HCT116 (cell line): ENCODE results near the gene C1QA. TPM values are rescaled to one million over a fixed set of nuclear protein-coding genes. Genes with fewer than 3 reads are reported as not detected.

Experiments
- ATAC-seq: fragments of 200-7000 bp; cut with Tn5 transposase; 2 replicates; pipeline ENCODE4 v1.9.1; 2020; ENCODE audit warnings: mild to moderate bottlenecking, moderate library complexity
- BruUV-seq: library from RNA; stranded (reverse); fragments of 400-500 nt; replicated peaks from 2 replicates; lab custom pipeline; 2021; lab: Mats Ljungman, UMichigan
- CTCF ChIA-PET: fragments of 300-600 bp; sonication (Branson Sonifier 250); formaldehyde crosslinking; loops from one replicate; lab custom pipeline; 2021; ENCODE audit warnings: antibody characterized with exemption; lab: Charles Lee
- POLR2A ChIA-PET: fragments of 300-600, 350-600 bp; sonication (Branson Sonifier 250); formaldehyde crosslinking; loops from one replicate; lab custom pipeline; 2021; ENCODE audit warnings: antibody characterized with exemption; lab: Charles Lee
- RAD21 ChIA-PET, 2 experiments: fragments of 300-600 bp; sonication (Branson Sonifier 250); formaldehyde crosslinking; loops; one replicate each; lab custom pipeline; 2023; ENCODE audit warnings: low total read pairs in 2 of 2; ENCODE audit not compliant: uncharacterized antibody in 2 of 2, unreplicated experiment in 2 of 2, low non-redundant PET in 1 of 2; lab: Charles Lee
- DNase-seq: peaks from one replicate; pipeline ENCODE4 v3.0.0-alpha.2; 2010; ENCODE audit warnings: low read depth, low spot score
- H2AFZ ChIP-seq: fragments of 200-600 bp; shearing (Covaris generic), sonication (generic); 2 replicates; pipeline ENCODE4 v1.6.1; 2017; ENCODE audit warnings: low read depth, mixed run types, mixed read lengths, antibody characterized with exemption, low read length; ENCODE audit not compliant: poor library complexity, severe bottlenecking
- H3K27ac ChIP-seq: 2 replicates; pipeline ENCODE4 v1.5.1; 2012; ENCODE audit warnings: low read depth, low read length
- H3K27me3 ChIP-seq: fragments of 200-600 bp; sonication (generic); 2 replicates; pipeline ENCODE4 v1.6.1; 2016; ENCODE audit warnings: mixed run types, low read length, mixed read lengths; ENCODE audit not compliant: insufficient read depth
- H3K36me3 ChIP-seq, 2 experiments: fragments of 200-500 bp in 1 of 2; fragments of 200-600 bp in 1 of 2; sonication (Bioruptor generic) in 1 of 2; sonication (generic) in 1 of 2; 2 replicates each; pipeline versions ENCODE4 v1.5.1 to v1.6.1; 2014 to 2016; ENCODE audit warnings: low read length in 2 of 2, inconsistent platforms in 1 of 2, mixed read lengths in 1 of 2, mixed run types in 1 of 2; ENCODE audit not compliant: insufficient read depth in 2 of 2, control insufficient read depth in 1 of 2
- H3K4me1 ChIP-seq, 2 experiments: fragments of 200-600 bp in 1 of 2; sonication (generic) in 1 of 2; 2 replicates each; pipeline versions ENCODE4 v1.5.1 to v1.6.1; 2012 to 2017; ENCODE audit warnings: low read length in 2 of 2, inconsistent platforms in 1 of 2, mild to moderate bottlenecking in 1 of 2, mixed read lengths in 1 of 2, mixed run types in 1 of 2, moderate library complexity in 1 of 2; ENCODE audit not compliant: insufficient read depth in 2 of 2, control insufficient read depth in 1 of 2
- H3K4me2 ChIP-seq: fragments of 200-600 bp; sonication (generic); 2 replicates; pipeline ENCODE4 v1.6.1; 2017; ENCODE audit warnings: mixed run types, low read length, mixed read lengths
- H3K4me3 ChIP-seq, 2 experiments: fragments of 200-600 bp in 1 of 2; sonication (generic) in 1 of 2; replicated peaks in 1 of 2; 2 replicates each; pipeline ENCODE4 v1.5.1; 2011 to 2016; ENCODE audit warnings: low read length in 2 of 2, control low read depth in 1 of 2, low read depth in 1 of 2, mild to moderate bottlenecking in 1 of 2, mixed read lengths in 1 of 2, mixed run types in 1 of 2
- H3K79me2 ChIP-seq: fragments of 200-600 bp; sonication (generic); 2 replicates; pipeline ENCODE4 v1.6.1; 2017; ENCODE audit warnings: mild to moderate bottlenecking, mixed run types, low read length, moderate library complexity, mixed read lengths; ENCODE audit not compliant: insufficient read depth
- H3K9ac ChIP-seq: fragments of 200-600 bp; sonication (generic); 2 replicates; pipeline ENCODE4 v1.6.1; 2016; ENCODE audit warnings: low read length, mixed read lengths
- H3K9me2 ChIP-seq: fragments of 200-600 bp; sonication (generic), shearing (Covaris generic); 2 replicates; pipeline ENCODE4 v1.6.1; 2017; ENCODE audit warnings: mixed run types, mild to moderate bottlenecking, moderate library complexity; ENCODE audit not compliant: insufficient read depth
- H3K9me3 ChIP-seq, 2 experiments: fragments of 200-500 bp in 1 of 2; fragments of 200-600 bp in 1 of 2; sonication (Bioruptor generic) in 1 of 2; sonication (generic) in 1 of 2; 2 replicates each; pipeline ENCODE4 v1.6.1; 2014 to 2017; ENCODE audit warnings: low read length in 2 of 2, mixed read lengths in 2 of 2, inconsistent platforms in 1 of 2, low read depth in 1 of 2, mild to moderate bottlenecking in 1 of 2, mixed run types in 1 of 2, moderate library complexity in 1 of 2; ENCODE audit not compliant: control insufficient read depth in 1 of 2, insufficient read depth in 1 of 2
- H4K20me1 ChIP-seq: fragments of 200-600 bp; sonication (generic), shearing (Covaris generic); 2 replicates; pipeline ENCODE4 v1.6.1; 2017; ENCODE audit warnings: mixed run types, mild to moderate bottlenecking, moderate library complexity; ENCODE audit not compliant: insufficient read depth
- CBX3 ChIP-seq: IDR thresholded peaks from 2 replicates; pipeline ENCODE4 v1.6.1; 2012; ENCODE audit warnings: low read depth
- CEBPB ChIP-seq: IDR thresholded peaks from 2 replicates; pipeline ENCODE4 v1.6.1; 2012; ENCODE audit warnings: low read depth
- EGR1 ChIP-seq: IDR thresholded peaks from 2 replicates; pipeline ENCODE4 v1.6.1; 2012; ENCODE audit warnings: low read depth
- ELF1 ChIP-seq: IDR thresholded peaks from 2 replicates; pipeline ENCODE4 v1.6.1; 2012; ENCODE audit warnings: low read depth, borderline replicate concordance
- EZH2 ChIP-seq: fragments of 200-600 bp; sonication (generic); IDR thresholded peaks from 2 replicates; pipeline ENCODE4 v1.6.1; 2017; ENCODE audit warnings: antibody characterized with exemption, mixed run types
- EZH2phosphoT487 ChIP-seq: fragments of 200-600 bp; IDR thresholded peaks from 2 replicates; pipeline ENCODE4 v1.6.1; 2018; ENCODE audit warnings: antibody characterized with exemption, borderline replicate concordance
- JUND ChIP-seq: IDR thresholded peaks from 2 replicates; pipeline ENCODE4 v1.6.1; 2012
- POLR2A ChIP-seq: IDR thresholded peaks from 2 replicates; pipeline ENCODE4 v1.7.0; 2011; ENCODE audit warnings: borderline replicate concordance; ENCODE audit not compliant: insufficient read depth, insufficient read length; ENCODE audit errors: extremely low read depth
- POLR2AphosphoS5 ChIP-seq: IDR thresholded peaks from 2 replicates; pipeline ENCODE4 v1.6.1; 2011; ENCODE audit warnings: mild to moderate bottlenecking, low read depth, low read length, moderate library complexity
- RAD21 ChIP-seq: IDR thresholded peaks from 2 replicates; pipeline ENCODE4 v1.6.1; 2012; ENCODE audit warnings: low read depth, mild to moderate bottlenecking
- SP1 ChIP-seq: IDR thresholded peaks from 2 replicates; pipeline ENCODE4 v1.6.1; 2012; ENCODE audit warnings: low read depth
- SRF ChIP-seq: IDR thresholded peaks from 2 replicates; pipeline ENCODE4 v1.6.1; 2012; ENCODE audit warnings: low read depth
- TCF7L2 ChIP-seq: IDR thresholded peaks from 2 replicates; pipeline ENCODE4 v1.7.0; 2011; ENCODE audit warnings: borderline replicate concordance, inconsistent platforms; ENCODE audit not compliant: insufficient read depth, insufficient read length; ENCODE audit errors: extremely low read depth
- YY1 ChIP-seq: IDR thresholded peaks from 2 replicates; pipeline ENCODE4 v1.6.1; 2011; ENCODE audit warnings: low read length, low read depth, moderate library complexity, mild to moderate bottlenecking; ENCODE audit not compliant: insufficient replicate concordance; ENCODE audit errors: extremely low read depth
- ZNF274 ChIP-seq: fragments of 200-500 bp; sonication (Bioruptor generic); IDR thresholded peaks from 2 replicates; pipeline ENCODE4 v1.6.1; 2014; ENCODE audit warnings: mild to moderate bottlenecking, low read depth, low read length, inconsistent platforms
- intact Hi-C: fragments of 100-400 bp; cut with micrococcal nuclease; formaldehyde crosslinking; loops from 2 replicates; pipeline ENCODE4 v1.10.0; 2022
- total RNA-seq: library from RNA; stranded (reverse); gene quantifications from one replicate; pipeline ENCODE4 v1.2.1, GENCODE V29; 2021; ENCODE audit not compliant: unreplicated experiment
- TF ChIP-seq, protein P1 (sequence below), 3 experiments: fragments of 200-600 bp in 1 of 3; sonication (generic) in 1 of 3; IDR thresholded peaks in 2 of 3; conservative IDR thresholded peaks in 1 of 3; 2 replicates each; pipeline ENCODE4 v1.5.1; 2012 to 2017; ENCODE audit warnings: low read depth in 2 of 3, low read length in 2 of 3, antibody characterized with exemption in 1 of 3, borderline replicate concordance in 1 of 3, control low read depth in 1 of 3, mild to moderate bottlenecking in 1 of 3, mixed read lengths in 1 of 3, mixed run types in 1 of 3, moderate library complexity in 1 of 3; ENCODE audit not compliant: insufficient read depth in 1 of 3
- TF ChIP-seq, protein P2 (sequence below): IDR thresholded peaks from 2 replicates; pipeline ENCODE4 v1.6.1; 2012
- TF ChIP-seq, protein P3 (sequence below): IDR thresholded peaks from 2 replicates; pipeline ENCODE4 v1.6.1; 2012
- TF ChIP-seq, protein P4 (sequence below): IDR thresholded peaks from 2 replicates; pipeline ENCODE4 v1.6.1; 2011; ENCODE audit warnings: mild to moderate bottlenecking, low read length, moderate library complexity; ENCODE audit not compliant: insufficient replicate concordance; ENCODE audit errors: extremely low read depth
- TF ChIP-seq, protein P5 (sequence below): IDR thresholded peaks from 2 replicates; pipeline ENCODE4 v1.6.1; 2012; ENCODE audit warnings: low read depth

C1QA gene
- total RNA-seq, 1 experiment from 2014 or later = 0.91 TPM

DNA sequence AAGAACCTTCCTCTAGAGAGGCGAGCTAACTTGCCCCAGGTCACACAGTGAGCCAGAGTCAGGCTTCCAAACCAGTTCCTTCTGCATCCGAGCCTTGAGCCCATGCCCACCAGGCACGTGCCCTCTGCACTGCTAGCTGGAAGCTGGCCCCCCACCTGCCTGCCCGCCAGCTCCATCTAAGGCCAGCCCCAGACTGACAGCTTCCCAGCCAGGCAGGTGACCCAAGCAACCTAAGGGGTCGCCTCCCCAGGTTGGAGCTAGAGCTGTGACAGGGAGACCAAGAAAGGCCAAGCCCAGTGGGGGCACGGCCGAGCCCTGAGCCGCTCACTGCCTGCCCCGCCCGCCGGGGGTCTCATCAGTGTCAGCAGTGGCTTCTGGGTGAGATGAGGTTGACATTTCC lies 19.9 kb upstream of the C1QA start:
- Histone ChIP-seq H4K20me1 (no peaks in the 10 kb centered on the region), H3K9me3 (no peaks in the 10 kb centered on the region), H3K27ac (no peak overlapping the region), H3K79me2 (no peaks in the 10 kb centered on the region), H2AFZ (no peak overlapping the region), H3K4me1 (no peaks in the 10 kb centered on the region), H3K36me3 (no peaks in the 10 kb centered on the region), H3K9me2 (no peaks in the 10 kb centered on the region), H3K4me3 (no peak overlapping the region), H3K9ac (no peak overlapping the region), H3K27me3 (peaks cover 77% of the 10 kb centered on the region), H3K4me2 (no peak overlapping the region)
- CTCF ChIA-PET = no interaction called here
- DNase-seq (no peak), ATAC-seq (no peak)
- intact Hi-C loops = no loop called here
- BruUV-seq = no TSS peak
- TF ChIP-seq EZH2 = no peak
- no peak for TF ChIP-seq POLR2A
- no peak for TF ChIP-seq TCF7L2
- TF ChIP-seq JUND = no peak
- no peak for TF ChIP-seq SRF
- TF ChIP-seq, protein P1, sequence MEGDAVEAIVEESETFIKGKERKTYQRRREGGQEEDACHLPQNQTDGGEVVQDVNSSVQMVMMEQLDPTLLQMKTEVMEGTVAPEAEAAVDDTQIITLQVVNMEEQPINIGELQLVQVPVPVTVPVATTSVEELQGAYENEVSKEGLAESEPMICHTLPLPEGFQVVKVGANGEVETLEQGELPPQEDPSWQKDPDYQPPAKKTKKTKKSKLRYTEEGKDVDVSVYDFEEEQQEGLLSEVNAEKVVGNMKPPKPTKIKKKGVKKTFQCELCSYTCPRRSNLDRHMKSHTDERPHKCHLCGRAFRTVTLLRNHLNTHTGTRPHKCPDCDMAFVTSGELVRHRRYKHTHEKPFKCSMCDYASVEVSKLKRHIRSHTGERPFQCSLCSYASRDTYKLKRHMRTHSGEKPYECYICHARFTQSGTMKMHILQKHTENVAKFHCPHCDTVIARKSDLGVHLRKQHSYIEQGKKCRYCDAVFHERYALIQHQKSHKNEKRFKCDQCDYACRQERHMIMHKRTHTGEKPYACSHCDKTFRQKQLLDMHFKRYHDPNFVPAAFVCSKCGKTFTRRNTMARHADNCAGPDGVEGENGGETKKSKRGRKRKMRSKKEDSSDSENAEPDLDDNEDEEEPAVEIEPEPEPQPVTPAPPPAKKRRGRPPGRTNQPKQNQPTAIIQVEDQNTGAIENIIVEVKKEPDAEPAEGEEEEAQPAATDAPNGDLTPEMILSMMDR (IDR thresholded peaks at IDR 0.05 in 2 of 3, conservative IDR thresholded peaks at IDR 0.05 in 1 of 3; ENCODE audit: borderline replicate concordance in 1 of 3, insufficient read depth in 1 of 3, low read depth in 2 of 3, low read length in 2 of 3) = no peak
- no peak for TF ChIP-seq POLR2AphosphoS5
- no peak for TF ChIP-seq ZNF274
- TF ChIP-seq, protein P2, sequence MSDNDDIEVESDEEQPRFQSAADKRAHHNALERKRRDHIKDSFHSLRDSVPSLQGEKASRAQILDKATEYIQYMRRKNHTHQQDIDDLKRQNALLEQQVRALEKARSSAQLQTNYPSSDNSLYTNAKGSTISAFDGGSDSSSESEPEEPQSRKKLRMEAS = no peak
- TF ChIP-seq CBX3 = no peak
- no peak for TF ChIP-seq EGR1
- TF ChIP-seq YY1 = no peak
- no peak for TF ChIP-seq EZH2phosphoT487
- TF ChIP-seq ELF1 = no peak
- TF ChIP-seq, protein P3, sequence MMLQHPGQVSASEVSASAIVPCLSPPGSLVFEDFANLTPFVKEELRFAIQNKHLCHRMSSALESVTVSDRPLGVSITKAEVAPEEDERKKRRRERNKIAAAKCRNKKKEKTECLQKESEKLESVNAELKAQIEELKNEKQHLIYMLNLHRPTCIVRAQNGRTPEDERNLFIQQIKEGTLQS = no peak
- no peak for TF ChIP-seq CEBPB
- no peak for TF ChIP-seq SP1
- TF ChIP-seq, protein P4, sequence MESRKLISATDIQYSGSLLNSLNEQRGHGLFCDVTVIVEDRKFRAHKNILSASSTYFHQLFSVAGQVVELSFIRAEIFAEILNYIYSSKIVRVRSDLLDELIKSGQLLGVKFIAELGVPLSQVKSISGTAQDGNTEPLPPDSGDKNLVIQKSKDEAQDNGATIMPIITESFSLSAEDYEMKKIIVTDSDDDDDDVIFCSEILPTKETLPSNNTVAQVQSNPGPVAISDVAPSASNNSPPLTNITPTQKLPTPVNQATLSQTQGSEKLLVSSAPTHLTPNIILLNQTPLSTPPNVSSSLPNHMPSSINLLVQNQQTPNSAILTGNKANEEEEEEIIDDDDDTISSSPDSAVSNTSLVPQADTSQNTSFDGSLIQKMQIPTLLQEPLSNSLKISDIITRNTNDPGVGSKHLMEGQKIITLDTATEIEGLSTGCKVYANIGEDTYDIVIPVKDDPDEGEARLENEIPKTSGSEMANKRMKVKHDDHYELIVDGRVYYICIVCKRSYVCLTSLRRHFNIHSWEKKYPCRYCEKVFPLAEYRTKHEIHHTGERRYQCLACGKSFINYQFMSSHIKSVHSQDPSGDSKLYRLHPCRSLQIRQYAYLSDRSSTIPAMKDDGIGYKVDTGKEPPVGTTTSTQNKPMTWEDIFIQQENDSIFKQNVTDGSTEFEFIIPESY = no peak
- TF ChIP-seq RAD21 = no peak
- TF ChIP-seq, protein P5, sequence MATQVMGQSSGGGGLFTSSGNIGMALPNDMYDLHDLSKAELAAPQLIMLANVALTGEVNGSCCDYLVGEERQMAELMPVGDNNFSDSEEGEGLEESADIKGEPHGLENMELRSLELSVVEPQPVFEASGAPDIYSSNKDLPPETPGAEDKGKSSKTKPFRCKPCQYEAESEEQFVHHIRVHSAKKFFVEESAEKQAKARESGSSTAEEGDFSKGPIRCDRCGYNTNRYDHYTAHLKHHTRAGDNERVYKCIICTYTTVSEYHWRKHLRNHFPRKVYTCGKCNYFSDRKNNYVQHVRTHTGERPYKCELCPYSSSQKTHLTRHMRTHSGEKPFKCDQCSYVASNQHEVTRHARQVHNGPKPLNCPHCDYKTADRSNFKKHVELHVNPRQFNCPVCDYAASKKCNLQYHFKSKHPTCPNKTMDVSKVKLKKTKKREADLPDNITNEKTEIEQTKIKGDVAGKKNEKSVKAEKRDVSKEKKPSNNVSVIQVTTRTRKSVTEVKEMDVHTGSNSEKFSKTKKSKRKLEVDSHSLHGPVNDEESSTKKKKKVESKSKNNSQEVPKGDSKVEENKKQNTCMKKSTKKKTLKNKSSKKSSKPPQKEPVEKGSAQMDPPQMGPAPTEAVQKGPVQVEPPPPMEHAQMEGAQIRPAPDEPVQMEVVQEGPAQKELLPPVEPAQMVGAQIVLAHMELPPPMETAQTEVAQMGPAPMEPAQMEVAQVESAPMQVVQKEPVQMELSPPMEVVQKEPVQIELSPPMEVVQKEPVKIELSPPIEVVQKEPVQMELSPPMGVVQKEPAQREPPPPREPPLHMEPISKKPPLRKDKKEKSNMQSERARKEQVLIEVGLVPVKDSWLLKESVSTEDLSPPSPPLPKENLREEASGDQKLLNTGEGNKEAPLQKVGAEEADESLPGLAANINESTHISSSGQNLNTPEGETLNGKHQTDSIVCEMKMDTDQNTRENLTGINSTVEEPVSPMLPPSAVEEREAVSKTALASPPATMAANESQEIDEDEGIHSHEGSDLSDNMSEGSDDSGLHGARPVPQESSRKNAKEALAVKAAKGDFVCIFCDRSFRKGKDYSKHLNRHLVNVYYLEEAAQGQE = no peak
- POLR2A ChIA-PET = no interaction called here
- RAD21 ChIA-PET = interaction anchor here in 1 of 2 experiments (0.6 kb wide), 1 partner anchor 235 kb away, joined by 4 read pairs; no protein-coding TSS in a partner anchor
